K562 (cell line): ENCODE data around the gene DLX2. TPM values are rescaled to one million over a fixed set of nuclear protein-coding genes. Genes with fewer than 3 reads are reported as not detected.
A peak's percentile ranks its signal among the peaks of the same experiment; 100 is the strongest.

Experiments
- ATF1 ChIP-seq, 2 experiments: fragments of 450-650 bp in 1 of 2; IDR thresholded peaks; 2 replicates each; pipeline ENCODE4 v1.6.1; 2016; ENCODE audit warnings: missing compliant biosample characterization in 1 of 2, missing genetic modification characterization in 1 of 2
- BCL6 ChIP-seq: fragments of 250-450 bp; sonication (Bioruptor Pico); IDR thresholded peaks from 2 replicates; pipeline ENCODE4 v1.4.0; 2020
- BHLHE40 ChIP-seq: IDR thresholded peaks from 2 replicates; pipeline ENCODE4 v1.6.1; 2011; ENCODE audit warnings: low read length, improper control_type of control experiment
- HMGN3 ChIP-seq: IDR thresholded peaks from 2 replicates; pipeline ENCODE4 v1.6.1; 2011; ENCODE audit warnings: borderline replicate concordance, low read depth, mild to moderate bottlenecking, mixed read lengths, low read length; ENCODE audit not compliant: insufficient read length; ENCODE audit errors: extremely low read depth
- HNRNPLL ChIP-seq: fragments of 200-400 bp; formaldehyde crosslinking; IDR thresholded peaks from 2 replicates; pipeline ENCODE4 v1.6.1; 2017; ENCODE audit warnings: low read length, low read depth, mild to moderate bottlenecking; ENCODE audit not compliant: poor library complexity, severe bottlenecking
- MAZ ChIP-seq, 2 experiments: fragments of 450-650 bp in 1 of 2; sonication (generic) in 1 of 2; formaldehyde crosslinking; IDR thresholded peaks in 1 of 2; conservative IDR thresholded peaks in 1 of 2; 2 replicates each; pipeline versions ENCODE4 v1.4.0 to v1.5.0; 2020; ENCODE audit warnings: mild to moderate bottlenecking in 1 of 2, missing genetic modification reagents in 1 of 2
- NFRKB ChIP-seq: fragments of 450-650 bp; IDR thresholded peaks from 2 replicates; pipeline ENCODE4 v1.6.1; 2016; ENCODE audit warnings: low read depth
- OTX1 ChIP-seq: fragments of 450-650 bp; formaldehyde crosslinking; IDR thresholded peaks from 2 replicates; pipeline ENCODE4 v1.4.0; 2022; ENCODE audit warnings: mild to moderate bottlenecking
- ZEB2 ChIP-seq: fragments of 450-650 bp; IDR thresholded peaks from 2 replicates; pipeline ENCODE4 v1.6.1; 2016
- polyA plus RNA-seq, 8 experiments: library from polyadenylated mRNA; depleted of rRNA in 4 of 8; stranded (reverse) in 5 of 8; unstranded in 3 of 8; fragments of >200 nt; fragmentation: Nextera tagmentation in 2 of 8; fragmentation: Illumina TruSeq in 1 of 8; extraction: Ambion mirVana in 2 of 8; extraction: Trizol in 1 of 8; gene quantifications; 2 replicates each; pipeline versions ENCODE4 v1.2.1 to v1.2.3, GENCODE V29; 2011 to 2014; ENCODE audit warnings: inconsistent platforms in 1 of 8, missing spikeins in 1 of 8
- total RNA-seq, 7 experiments: library from RNA; depleted of rRNA in 6 of 7; stranded (reverse); fragments of >200 nt in 6 of 7; fragmentation: Illumina TruSeq in 2 of 7; extraction: Trizol in 2 of 7; gene quantifications; 2 replicates each; pipeline versions ENCODE4 v1.2.1 to v1.2.3, GENCODE V29; 2011 to 2021; ENCODE audit warnings: low replicate concordance in 1 of 7
- TF ChIP-seq, protein P1 (sequence below), 2 experiments: fragments of 450-650 bp; IDR thresholded peaks; 2 replicates each; pipeline ENCODE4 v1.6.1; 2016
- TF ChIP-seq, protein P2 (sequence below): fragments of 250-450 bp; sonication (Bioruptor Pico); IDR thresholded peaks from 2 replicates; pipeline ENCODE4 v1.8.0; 2021; ENCODE audit warnings: moderate library complexity, mild to moderate bottlenecking, inconsistent platforms
- TF ChIP-seq, protein P3 (sequence below), 2 experiments: fragments of 150-350 bp in 1 of 2; IDR thresholded peaks; 2 replicates each; pipeline ENCODE4 v1.6.1; 2012 to 2016; ENCODE audit warnings: low read depth in 2 of 2, low read length in 2 of 2, mild to moderate bottlenecking in 1 of 2, moderate library complexity in 1 of 2
- TF ChIP-seq, protein P4 (sequence below): fragments of 250-450 bp; sonication (Bioruptor Pico); IDR thresholded peaks from 2 replicates; pipeline ENCODE4 v1.8.0; 2021; ENCODE audit warnings: moderate library complexity, mild to moderate bottlenecking, inconsistent platforms
- TF ChIP-seq, protein P5 (sequence below): fragments of 250-450 bp; sonication (Bioruptor Pico); IDR thresholded peaks from 2 replicates; pipeline ENCODE4 v1.5.0; 2021; ENCODE audit warnings: mild to moderate bottlenecking, moderate library complexity

DLX2 gene
- total and polyA plus RNA-seq, 9 of the 15 experiments (the other 6 are each of a cell fraction or from before 2014, with no cell fraction given), result 0.14 to 4.3 (median 0.86) TPM

DNA sequence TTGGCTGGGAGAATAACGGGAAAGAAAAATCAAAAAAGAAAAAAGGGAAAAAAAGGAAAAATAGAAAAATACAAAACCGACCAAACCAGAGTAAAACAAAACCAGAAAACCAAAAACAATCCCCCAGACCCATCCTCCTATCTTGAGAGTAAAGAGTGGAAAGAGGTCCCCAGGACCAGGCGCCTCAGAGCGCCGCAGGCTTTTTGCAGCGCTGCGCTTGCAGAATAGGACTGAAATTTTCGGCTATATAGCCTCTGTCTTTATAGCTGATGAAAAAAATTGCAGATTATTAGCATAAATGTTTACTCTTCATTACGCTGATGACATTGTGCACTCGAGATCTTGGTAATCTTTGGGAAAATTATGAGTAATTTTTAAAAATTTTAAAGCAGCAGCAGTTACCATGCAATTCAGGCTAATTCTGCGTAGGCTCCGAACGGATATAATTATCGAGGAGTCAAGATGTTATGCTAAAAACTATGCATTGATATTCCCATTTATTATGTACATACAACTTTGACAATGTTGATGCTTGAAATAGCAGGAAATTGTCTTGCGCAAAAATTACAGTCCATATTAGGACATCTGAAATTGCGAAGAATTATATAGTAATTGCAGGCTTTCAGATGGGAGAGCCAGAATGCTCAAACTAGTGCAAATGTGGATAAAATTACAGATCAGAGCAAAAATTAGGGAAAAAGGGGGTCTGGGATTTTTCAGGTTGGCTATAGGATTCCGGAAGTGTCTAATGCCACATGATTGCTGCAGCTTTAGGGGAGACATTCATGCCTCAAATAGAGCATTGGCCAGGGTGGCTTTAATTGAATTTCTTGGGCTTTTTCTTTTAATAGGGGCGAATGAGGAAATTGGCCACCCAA lies 9.0 kb downstream of the DLX2 start (continued):
- TF ChIP-seq, protein P1, sequence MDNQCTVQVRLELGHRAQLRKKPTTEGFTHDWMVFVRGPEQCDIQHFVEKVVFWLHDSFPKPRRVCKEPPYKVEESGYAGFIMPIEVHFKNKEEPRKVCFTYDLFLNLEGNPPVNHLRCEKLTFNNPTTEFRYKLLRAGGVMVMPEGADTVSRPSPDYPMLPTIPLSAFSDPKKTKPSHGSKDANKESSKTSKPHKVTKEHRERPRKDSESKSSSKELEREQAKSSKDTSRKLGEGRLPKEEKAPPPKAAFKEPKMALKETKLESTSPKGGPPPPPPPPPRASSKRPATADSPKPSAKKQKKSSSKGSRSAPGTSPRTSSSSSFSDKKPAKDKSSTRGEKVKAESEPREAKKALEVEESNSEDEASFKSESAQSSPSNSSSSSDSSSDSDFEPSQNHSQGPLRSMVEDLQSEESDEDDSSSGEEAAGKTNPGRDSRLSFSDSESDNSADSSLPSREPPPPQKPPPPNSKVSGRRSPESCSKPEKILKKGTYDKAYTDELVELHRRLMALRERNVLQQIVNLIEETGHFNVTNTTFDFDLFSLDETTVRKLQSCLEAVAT (IDR thresholded peaks at IDR 0.05), result peak in 1 of 2 experiments; percentile 84; a peak in 2 of 4 replicates
- TF ChIP-seq NFRKB, result no peak
- TF ChIP-seq ZEB2, result no peak
- TF ChIP-seq BHLHE40, result no peak
- TF ChIP-seq MAZ (CRISPR knock-in tag; conservative IDR thresholded peaks at IDR 0.05 in 1 of 2, IDR thresholded peaks at IDR 0.05 in 1 of 2), result 0 out of 4 replicates have a peak, but pooled peaks of 1 of the 2 experiments have one; percentile 29
- TF ChIP-seq ATF1 (CRISPR knock-in tag; IDR thresholded peaks at IDR 0.05), result no peak
- TF ChIP-seq ATF1 (tag; IDR thresholded peaks at IDR 0.05), result no peak
- peak; percentile 1 for TF ChIP-seq HNRNPLL
- TF ChIP-seq, protein P2, sequence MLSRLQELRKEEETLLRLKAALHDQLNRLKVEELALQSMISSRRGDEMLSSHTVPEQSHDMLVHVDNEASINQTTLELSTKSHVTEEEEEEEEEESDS (CRISPR knock-in tag), result no peak
- TF ChIP-seq, protein P3, sequence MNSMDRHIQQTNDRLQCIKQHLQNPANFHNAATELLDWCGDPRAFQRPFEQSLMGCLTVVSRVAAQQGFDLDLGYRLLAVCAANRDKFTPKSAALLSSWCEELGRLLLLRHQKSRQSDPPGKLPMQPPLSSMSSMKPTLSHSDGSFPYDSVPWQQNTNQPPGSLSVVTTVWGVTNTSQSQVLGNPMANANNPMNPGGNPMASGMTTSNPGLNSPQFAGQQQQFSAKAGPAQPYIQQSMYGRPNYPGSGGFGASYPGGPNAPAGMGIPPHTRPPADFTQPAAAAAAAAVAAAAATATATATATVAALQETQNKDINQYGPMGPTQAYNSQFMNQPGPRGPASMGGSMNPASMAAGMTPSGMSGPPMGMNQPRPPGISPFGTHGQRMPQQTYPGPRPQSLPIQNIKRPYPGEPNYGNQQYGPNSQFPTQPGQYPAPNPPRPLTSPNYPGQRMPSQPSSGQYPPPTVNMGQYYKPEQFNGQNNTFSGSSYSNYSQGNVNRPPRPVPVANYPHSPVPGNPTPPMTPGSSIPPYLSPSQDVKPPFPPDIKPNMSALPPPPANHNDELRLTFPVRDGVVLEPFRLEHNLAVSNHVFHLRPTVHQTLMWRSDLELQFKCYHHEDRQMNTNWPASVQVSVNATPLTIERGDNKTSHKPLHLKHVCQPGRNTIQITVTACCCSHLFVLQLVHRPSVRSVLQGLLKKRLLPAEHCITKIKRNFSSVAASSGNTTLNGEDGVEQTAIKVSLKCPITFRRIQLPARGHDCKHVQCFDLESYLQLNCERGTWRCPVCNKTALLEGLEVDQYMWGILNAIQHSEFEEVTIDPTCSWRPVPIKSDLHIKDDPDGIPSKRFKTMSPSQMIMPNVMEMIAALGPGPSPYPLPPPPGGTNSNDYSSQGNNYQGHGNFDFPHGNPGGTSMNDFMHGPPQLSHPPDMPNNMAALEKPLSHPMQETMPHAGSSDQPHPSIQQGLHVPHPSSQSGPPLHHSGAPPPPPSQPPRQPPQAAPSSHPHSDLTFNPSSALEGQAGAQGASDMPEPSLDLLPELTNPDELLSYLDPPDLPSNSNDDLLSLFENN (IDR thresholded peaks at IDR 0.05; ENCODE audit: low read depth in 2 of 2, low read length in 2 of 2), result no peak
- TF ChIP-seq, protein P4, sequence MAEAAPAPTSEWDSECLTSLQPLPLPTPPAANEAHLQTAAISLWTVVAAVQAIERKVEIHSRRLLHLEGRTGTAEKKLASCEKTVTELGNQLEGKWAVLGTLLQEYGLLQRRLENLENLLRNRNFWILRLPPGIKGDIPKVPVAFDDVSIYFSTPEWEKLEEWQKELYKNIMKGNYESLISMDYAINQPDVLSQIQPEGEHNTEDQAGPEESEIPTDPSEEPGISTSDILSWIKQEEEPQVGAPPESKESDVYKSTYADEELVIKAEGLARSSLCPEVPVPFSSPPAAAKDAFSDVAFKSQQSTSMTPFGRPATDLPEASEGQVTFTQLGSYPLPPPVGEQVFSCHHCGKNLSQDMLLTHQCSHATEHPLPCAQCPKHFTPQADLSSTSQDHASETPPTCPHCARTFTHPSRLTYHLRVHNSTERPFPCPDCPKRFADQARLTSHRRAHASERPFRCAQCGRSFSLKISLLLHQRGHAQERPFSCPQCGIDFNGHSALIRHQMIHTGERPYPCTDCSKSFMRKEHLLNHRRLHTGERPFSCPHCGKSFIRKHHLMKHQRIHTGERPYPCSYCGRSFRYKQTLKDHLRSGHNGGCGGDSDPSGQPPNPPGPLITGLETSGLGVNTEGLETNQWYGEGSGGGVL (CRISPR knock-in tag), result no peak
- no peak for TF ChIP-seq HMGN3
- TF ChIP-seq, protein P5, sequence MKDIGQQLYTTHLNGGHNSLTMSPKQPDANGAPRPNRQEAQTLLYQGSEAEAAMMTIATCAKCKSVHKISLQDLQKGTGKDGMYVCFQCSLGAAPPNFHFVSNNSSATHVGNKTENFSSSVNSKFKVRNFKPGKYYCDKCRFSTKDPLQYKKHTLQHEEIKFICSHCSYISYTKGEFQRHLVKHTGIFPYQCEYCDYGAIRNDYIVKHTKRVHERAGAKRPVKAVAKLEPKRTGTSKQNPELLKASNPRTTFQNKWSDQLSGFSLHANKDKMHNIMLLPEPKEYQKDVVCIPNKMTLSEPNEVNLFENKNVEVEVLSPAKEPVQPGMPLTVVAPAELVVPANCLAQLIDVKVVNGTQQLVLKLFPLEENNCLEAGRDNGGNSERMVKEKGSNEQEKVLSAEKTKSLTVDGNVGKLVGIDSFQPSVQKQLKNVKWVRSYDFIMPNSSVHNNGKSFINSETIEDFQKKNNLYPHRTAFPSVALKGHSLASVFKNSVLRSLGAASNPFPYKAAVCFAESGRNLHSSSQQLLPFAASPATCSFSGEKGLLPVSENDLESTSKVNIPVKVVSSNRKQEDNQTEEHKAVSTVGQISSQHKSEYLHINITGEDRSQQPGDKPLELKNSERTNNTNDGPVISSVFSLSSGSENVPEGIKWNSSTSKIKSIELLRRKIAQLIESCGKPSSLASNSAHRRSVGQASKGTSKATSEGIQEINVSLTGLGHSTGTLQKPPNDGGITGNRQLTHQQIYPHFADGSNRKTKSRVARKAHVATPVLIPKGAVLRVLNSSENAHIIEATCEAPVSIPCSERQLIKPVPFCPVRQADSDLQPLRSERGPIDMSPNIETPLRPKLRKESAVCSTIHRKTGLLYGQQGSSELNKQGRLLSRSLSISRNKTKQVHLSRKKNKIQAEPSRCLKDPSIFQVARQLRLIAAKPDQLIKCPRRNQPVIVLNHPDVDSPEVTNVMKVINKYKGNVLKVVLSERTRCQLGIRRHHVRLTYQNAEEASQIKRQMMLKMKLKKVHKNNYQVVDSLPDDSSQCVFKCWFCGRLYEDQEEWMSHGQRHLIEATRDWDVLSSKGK (CRISPR knock-in tag), result no peak
- no peak for TF ChIP-seq BCL6 (CRISPR knock-in tag)
- no peak for TF ChIP-seq OTX1
